ENCODE results near the gene TTC28.

Gene TTC28

DNA sequence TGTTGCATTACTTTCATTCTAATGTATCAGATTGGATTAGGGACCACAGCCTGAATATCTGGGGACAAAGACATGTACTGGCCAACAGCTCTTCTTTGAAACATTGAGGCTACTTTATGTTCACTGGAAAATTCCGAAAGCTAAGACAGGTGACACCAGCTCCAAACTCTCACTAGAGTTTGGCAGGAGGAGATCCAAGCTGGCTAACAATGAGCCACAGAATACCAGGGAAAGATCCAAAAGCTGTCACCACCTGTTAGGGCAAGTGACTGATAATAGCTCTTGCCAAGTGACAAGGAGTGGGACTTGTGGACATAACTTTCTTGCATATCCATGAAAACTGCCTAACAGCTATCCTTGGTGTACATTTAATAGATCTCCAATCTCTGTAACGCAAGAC is 333.3 kb downstream of the TTC28 start:
- no peak for DNase-seq

DNA sequence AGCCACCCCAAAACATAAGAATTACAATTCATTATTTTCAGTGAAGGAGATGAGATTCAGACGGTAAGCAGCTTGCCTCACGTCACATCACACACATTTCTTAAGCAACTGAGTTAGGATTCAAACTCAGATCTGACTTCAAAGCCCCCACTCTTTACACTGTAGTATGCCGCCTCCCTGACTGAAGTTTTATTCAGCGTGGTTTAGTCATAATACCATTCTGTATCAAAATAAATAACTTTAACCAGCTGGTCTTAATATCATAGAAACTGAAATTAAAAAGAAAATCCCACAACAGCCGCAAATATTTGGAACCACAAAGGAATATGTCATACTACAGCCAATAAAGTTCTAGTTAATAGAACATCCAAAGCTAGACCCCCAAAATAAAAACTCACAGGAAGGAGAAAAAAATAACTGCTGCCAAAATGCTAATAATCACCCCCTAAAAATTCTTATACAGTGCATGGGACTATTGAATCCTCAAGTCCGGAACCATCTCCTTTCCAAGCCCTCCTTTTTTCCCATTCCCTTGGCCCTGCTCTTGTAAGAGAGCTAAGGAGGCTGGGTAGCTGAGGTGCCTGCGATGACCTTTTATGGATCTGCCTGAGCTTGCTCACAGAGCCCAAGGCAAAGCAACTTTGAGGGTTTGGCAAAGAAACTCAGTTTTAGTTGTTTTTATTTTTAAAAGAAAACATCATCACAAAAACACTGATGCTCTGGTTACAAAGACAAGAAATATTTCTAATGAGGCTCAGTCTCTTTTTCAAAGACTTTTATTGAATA is 334.5 kb downstream of the TTC28 start:
- DNase-seq = no peak

DNA sequence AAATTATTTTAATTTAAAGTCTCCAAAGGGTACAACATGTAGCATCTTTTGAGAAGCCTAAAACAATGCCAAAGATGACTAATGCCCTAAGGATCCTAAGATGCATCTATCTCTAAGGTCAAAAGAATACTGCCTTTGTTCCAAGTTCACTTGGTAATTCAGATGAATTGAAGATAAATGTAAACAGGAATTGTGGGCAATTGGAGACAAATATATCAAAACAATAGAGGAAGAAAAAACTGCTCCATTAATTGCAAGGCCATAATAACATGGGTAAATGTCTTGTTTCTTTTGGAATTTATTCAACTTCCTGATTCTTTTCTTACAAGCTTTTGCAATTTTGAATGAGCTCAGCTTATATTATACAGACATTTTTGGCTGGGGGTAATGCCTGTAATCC is 338.6 kb downstream of the TTC28 start:
- DNase-seq = no peak

DNA sequence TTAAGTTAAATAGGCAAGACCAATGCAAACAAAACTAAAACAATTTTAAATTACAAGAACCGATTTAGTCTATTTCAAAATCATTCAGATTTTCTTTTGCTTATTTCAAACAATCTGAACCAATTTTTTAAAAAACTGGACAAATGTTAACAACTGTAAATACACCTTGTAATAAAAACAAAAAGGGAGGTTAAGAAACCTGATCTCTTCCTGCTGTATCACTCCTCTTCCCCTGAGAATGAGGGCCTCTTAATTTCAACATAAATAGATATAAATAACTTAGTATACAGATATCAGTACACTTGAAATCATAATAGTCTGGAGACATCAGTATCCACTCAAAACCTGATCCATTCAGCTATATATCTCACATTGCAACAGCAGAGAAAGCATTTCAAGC is 346.6 kb downstream of the TTC28 start:
- DNase-seq = no peak

DNA sequence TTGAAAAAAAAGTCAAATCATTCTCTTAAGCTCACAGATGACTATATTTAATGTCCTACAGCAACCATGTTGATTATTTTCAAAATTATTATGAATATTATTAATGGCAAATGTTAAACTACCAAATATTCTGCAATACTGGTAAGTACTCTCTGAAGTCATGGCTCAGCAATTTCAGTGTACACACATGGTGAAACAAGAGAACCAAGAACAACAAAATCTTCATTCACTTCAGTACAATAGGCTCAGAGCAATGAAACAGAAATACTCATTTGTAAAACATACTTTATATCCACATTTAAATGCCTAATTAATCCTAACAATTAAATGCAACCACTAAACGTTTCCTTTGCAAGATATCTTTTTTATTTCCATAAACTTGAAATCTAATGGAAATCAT is 347.2 kb downstream of the TTC28 start:
- no peak for DNase-seq

DNA sequence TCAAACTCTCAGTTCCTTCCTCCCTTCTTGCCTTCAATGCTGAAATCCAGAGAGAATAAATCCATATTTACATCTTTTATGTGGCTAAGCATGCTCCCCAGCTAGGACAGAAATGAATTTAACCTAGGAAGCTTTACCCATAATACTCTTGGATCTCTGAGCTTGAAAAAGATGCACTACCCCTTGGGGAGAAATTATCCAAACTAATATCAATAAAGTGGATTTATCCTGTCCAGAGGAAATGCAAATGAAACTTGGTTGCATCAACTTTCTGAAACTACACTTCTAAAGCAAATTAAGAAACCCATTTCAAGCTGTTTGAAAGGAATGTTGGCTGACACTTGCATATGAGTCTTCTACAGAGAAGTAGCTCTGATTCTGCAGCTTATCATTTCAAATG is 347.9 kb downstream of the TTC28 start:
- DNase-seq = no peak

DNA sequence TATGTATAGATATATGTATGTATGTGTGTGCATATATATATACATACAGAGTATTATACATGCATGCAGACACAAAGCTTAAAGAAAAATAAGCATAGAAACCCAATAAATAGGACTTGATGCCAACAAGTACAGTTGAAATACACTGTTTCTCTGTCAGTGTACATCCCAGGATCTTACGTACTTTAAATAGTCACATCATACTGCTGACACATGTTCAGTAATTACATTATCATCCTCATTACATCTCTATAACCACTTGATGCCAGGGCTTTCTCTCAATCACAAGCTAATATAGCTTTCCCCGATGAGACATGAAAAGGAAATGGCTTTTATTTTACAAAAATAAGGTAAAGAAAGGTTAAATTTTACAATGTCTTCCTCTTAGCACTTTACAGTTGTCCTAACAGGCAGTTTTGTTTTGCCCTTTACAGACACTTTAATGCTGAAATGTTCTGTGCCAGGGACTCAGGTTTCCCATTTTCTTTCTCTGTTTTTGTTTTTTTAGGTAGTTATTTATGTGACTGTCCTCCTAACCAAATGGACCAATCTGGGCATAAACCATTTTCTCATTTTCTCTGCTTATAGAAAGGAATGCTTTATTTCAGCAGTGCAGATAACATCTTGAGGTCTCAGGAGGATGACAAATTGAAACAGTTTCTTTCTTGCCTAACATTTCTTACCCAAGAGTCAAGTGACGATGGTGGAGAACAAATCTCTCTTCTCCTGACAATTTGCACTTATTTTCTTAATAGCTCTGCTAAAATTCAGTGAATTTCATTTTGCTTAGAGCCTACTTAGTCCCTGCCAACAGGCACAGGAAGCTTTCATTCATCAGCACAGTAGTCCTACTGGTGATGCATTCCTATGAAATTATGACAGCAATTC is 350.2 kb downstream of the TTC28 start:
- DNase-seq = no peak

DNA sequence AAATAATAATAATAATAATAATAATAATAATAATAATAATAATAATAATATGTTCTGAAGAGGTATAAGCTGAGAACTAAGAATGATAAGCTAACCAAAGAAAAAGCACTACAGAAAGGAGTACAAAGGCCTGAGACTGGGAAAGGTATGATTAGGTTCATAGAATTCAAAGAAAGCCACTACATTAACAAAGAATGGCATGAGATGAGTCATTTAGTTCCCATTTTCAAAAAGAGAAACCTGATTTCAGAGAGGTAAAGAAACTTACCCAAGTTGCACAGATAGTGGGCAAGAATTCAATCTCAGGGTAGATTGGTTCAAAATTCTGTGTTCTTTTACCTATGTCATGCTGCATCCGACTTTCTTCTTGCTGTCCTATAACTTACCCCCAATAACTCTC is 350.9 kb downstream of the TTC28 start:
- no peak for DNase-seq

DNA sequence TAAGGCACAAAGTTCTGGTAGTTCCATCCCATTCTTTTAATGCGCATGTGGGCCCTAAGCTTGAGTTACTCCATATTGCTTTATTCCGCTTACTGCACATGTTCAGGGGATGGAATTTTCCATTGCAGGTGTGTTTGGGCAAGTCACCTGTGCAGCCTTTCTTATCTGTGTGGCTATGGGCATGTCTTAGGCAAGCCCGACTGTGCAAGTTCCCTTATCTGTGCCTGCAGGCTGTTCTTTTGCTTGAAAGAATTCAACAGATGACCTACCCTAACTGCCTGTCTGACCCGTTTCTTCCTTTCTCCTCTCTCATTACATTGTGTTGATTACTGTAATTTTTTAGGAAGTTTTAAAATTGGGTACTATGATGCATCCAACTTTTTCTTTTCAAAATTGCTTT is 363.6 kb downstream of the TTC28 start:
- DNase-seq = no peak

DNA sequence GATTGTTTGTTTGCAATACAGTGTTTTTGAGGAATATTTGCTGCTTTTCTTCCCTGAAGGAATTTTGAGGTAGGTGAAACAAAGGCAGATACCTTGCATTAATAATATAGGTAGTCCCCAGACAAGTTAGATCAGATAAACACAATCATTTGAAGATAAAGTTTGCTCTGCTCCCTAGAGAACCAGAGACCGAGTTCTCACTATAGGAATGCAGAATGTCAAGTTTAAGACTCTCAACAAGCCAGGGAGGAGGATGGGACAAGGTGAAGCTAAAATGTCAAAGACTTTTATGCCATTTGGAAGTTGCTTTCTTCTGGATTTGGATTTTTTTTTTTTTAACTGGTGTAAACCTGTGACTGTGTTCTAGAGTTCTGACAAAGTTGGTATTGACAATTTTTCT is 364.7 kb downstream of the TTC28 start:
- no peak for DNase-seq

DNA sequence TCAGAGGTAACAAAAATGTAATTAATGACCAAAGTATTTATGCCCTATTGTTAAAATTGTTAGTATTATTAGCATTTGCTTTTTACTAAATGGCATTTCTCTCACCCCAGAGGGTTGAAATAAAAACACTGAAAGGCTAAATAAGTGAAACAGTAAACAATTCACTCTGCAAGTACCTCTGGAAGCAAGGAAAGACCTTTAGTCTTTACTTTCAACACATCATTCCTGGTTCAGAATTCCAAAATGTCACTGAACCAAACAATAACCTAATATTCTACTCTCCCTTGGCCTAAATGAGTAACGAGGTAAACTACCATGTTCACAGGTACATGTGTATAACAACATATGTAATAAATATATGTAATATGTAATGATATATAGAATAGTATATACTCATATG is 369.3 kb downstream of the TTC28 start:
- no peak for DNase-seq

DNA sequence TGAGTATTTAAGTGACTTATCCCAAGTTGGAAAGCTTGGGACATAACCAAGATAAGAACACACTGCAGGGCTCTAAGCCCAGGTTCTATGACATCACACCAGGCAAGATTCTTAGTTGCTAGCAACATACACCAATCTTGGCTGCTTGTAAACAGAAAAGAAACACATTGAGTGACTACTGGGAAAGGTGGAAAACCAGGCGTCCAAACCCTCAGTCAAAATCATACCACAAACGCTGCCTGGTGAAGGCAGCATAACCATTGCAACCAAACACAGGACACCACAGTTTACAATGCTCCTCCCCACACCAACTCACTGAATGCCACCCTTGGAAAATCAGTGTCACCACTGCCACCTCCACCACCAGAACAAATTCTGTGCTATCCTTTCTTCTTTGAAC is 379.9 kb downstream of the TTC28 start:
- no peak for DNase-seq

DNA sequence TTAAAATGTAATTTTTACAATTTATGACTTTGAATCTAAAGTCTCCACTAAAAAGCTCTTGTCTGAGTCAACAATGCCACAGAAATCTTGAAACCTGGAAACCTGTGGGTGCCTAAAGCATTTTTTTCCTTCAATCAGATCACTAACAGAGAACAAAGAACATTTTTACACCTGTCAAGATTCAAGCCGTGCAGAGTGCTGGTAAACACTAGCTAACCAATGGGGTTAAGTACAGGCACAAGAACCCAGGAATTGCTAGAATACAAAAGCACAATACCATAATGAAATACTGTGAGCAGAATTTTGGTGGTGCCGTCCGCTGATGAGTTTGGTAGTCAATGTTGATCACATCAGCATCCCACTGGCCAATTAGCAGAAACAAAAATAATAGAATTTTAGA is 380.3 kb downstream of the TTC28 start:
- DNase-seq = no peak

DNA sequence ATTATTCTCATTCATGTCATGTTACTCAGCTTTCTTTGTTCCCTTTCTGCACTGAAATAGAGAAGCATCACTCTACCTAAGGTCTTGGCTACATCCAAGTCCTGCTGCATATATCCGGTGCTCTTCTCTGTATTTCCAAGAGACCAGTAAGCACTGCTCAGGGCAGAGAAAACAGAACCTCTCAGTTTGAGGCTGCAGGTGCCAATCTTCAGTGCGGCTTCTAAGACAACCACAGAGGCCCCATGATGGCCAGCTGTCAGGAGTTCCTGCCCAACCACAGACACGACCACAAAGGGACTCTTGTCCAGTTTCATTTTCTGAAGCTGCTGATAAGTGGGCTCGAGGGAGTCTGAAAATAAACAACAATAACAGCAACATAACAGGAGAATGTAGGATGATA is 382.1 kb downstream of the TTC28 start:
- peak; percentile 6 to 46 for DNase-seq

DNA sequence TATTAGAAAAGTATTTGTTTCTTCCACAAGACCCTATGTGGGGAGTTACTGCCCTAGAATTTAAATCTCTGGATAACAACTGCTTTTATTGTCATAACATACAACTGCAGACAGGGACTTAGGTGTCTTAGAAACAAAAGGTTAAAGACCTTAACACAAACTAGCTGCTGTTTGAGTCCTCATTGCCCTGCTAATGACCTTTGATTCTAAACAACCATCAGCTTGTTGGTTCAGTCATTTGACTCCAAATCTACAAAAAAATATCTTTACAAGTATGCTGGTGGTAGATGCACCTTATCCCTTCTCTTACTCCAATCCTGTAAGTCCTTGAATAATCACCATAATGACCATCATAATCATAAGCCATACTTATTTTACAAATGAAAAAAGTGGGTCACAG is 383.2 kb downstream of the TTC28 start:
- no peak for DNase-seq

DNA sequence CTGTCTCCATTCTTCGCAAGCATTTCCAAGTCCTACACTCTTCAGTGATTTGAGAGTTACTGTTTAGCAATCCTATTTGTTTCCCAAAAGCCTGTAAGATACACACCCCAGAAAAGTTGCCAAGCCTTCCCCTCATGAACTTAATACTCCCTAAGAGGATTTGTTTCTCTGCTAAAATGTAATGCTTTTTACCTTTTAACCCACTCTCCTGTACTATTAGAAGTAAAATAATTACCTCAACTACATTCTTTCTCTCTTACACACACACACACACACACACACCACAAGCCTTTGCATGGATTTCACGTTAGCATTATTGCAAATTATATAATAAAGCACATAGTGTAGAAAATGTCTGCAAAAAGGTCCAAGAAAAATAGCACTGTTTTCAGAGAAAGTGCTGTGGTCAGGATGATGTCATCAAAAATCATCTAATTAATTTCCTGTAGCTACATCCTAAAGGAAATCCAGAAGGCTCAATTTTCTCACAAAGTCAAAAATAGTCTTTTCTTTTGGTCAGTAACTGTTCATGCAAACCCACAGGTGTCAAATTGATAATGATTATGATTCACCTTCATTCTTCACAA is 396.5 kb downstream of the TTC28 start:
- DNase-seq = no peak

DNA sequence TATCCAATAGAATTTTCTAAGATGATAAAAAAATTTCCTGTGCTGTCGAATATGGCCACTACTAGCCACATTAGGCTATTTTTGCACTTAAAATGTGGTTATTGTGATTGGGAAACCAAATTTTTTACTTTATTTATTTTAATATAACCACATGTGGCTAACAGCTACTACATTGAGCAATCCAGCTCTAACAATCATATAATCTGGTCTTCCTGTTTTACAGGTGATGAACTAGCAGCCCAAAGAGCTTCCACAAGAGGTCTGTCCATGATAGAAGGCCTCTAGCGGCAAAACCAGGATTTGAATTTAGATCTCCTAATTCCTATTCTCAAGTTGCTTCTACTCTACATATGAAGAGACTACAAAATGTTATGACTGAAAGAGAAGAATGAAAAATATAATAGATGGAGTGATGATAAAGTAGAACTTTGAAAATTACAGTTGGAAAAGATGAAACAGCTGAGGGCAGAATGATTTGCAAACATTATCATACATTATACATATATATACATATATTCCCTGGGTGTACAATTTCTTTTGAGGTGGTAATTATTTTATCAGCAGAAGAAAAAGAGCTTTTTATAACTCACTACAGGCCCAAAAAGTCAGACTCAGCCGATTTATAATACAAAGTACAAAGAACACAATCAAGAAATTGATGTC is 397.1 kb downstream of the TTC28 start:
- no peak for DNase-seq

DNA sequence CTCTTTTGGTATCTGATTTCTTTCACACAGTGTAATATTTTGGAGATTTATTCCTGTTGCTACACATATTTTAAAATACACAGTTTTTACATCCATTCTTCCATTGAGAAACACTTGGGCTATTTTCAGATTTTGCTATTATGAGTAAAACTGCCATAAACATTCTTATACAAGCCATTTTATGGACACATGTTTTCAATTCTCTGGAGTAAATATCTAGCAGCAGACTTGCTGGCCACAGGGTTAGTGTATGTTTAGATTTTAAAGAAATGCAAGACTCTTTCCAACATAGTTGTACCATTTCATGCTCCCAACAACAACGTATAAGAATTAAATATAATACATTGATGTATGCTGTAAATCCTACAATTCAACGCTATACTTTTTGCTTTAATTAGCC is 399.8 kb downstream of the TTC28 start:
- DNase-seq = no peak

DNA sequence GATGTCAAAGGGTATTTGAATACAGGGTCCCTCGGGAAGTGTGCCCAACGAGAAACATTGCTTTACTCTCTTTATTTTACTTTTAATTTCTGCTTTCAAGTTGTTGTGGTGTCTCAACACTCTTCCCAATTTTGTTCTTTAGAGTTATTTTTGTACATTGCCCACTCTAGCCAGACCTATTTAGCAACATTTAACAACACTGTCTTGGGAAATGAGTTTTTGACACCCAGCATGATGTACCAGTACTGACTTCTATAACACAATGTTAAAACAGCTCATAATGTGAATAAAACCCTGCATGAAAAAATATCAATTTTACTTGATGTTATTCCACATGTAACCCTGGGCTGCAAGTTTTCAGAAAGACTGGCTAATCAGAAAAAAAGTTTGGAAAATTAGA is 410.4 kb downstream of the TTC28 start:
- no peak for DNase-seq

DNA sequence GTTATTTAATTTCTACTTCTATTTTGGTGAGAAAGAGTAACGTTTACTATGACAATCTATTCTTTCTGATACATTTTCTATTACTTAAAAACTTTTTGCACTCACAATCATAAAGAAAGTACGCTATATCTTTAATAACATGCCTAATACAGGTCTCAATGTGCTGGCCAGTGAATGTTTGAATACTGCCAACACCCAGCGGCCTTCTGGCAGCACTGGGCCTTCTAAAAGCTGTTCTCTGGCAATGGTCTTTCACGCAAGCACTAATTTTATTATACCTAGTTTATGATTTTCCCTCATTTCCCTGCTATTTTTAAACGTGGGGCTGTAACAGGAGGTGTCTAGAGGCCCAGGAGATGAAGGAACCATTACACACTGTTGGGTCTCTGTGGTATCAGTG is 410.8 kb downstream of the TTC28 start:
- no peak for DNase-seq

DNA sequence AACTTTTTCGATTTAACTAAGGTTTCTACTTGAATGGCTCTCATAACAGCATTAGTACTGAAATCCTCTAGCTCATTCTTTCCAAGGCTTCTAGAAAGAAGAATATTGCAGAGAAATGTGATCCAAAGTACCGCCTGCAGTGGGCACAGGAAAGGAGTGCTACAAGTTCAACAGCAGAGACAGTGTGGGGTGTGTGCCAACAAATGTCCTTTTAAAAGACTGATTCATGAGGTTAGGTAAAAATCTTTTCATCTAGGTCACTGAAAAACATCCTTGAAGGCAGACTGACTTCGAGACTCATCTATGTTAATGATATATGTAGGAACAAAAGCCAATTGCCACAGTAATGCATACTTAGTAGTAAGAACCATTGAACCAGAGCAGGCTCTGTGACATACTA is 411.5 kb downstream of the TTC28 start:
- DNase-seq = no peak

DNA sequence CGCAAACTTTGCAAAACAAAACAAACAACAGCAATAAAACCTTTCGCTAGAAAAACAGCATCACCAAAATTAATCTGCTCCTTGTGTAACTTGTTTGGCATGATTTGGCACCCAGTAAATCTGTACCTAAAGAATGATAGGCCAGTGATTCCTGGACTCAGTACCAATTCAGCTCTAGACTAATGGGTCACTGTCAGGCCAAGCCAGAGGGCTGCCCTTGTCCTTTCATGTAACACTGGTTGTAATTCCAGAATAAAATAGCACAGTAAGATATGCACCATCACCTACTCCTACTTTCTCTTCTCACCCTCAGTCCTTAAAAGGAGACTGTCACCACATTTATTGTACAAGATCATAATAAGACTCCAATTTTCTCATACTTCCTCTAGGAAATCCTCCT is 419.0 kb downstream of the TTC28 start:
- DNase-seq = no peak

DNA sequence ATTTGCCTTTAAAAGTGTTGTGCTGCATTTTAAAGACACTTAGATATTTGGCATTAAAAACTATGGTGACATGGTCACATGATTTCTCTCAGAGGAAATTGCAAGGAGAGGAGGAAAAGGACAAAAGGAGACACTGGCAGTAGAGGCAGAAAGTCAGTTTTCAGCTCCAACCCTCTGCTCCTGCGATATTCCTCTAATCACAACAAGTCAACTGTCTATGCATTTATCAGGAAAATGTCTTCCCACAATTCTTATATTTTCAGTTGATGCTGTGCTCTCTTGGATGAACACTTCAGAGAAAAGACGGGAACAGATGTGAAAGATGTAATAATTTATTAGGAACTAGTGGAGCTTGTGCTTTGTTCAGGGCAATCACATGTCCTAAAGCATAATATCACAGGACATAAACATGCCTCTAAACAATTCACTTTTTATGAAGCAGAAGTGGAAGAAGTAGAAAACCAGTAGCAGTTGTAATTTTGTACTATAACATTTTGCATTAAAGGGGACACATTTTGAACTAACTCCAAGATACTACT is 419.8 kb downstream of the TTC28 start:
- DNase-seq = no peak

Measured in hippocampal formation (tissue), 2 donors.